Measurements from ENCODE around the gene RGL1. TPM values are rescaled to one million over a fixed set of nuclear protein-coding genes. Genes with fewer than 3 reads are reported as not detected.

The RGL1 gene
- total RNA-seq, 4 donors from 2014 or later: 31.5 to 51.5 (median 37.5) TPM

DNA sequence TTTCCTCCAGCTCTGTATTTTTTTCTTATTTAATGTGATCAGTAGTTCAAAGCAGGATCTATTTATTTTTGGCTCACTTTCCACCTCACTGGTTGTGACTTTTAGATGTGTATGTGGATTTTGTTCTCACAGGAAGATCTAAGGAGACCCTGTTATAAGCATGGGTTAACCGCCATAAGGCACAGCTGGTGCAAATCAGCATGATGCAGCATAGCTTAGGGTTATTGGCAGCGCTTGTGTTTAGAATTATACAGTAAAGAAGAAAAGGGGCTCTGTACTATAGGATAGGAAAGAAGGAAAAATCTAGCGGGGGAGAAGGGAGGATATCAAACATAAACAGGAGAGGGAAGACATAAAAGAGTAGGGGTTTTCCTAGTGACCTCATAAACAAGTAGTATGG, 26.9 kb upstream of the RGL1 start:
- TF ChIP-seq, protein P1, sequence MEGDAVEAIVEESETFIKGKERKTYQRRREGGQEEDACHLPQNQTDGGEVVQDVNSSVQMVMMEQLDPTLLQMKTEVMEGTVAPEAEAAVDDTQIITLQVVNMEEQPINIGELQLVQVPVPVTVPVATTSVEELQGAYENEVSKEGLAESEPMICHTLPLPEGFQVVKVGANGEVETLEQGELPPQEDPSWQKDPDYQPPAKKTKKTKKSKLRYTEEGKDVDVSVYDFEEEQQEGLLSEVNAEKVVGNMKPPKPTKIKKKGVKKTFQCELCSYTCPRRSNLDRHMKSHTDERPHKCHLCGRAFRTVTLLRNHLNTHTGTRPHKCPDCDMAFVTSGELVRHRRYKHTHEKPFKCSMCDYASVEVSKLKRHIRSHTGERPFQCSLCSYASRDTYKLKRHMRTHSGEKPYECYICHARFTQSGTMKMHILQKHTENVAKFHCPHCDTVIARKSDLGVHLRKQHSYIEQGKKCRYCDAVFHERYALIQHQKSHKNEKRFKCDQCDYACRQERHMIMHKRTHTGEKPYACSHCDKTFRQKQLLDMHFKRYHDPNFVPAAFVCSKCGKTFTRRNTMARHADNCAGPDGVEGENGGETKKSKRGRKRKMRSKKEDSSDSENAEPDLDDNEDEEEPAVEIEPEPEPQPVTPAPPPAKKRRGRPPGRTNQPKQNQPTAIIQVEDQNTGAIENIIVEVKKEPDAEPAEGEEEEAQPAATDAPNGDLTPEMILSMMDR (IDR thresholded peaks at IDR 0.05): no peak
- TF ChIP-seq POLR2AphosphoS5 (IDR thresholded peaks at IDR 0.05) (no peak), POLR2A (IDR thresholded peaks at IDR 0.05; ENCODE audit: low read depth) (no peak), EP300 (IDR thresholded peaks at IDR 0.05) (no peak)
- Histone ChIP-seq H3K36me3 (no peaks in the 10 kb centered on the region), H3K27me3 (no peaks in the 10 kb centered on the region), H3K4me3 (no peak overlapping the region), H3K27ac (replicated peaks in 1 of 4) (no peak overlapping the region), H3K4me1 (peaks cover 0 to 8% (median 6%) of the 10 kb centered on the region in 4 donors), H3K9me3 (no peaks in the 10 kb centered on the region)
- intact Hi-C loops (cut with DNase I): no loop called here
- 83% methylated on average over 3 of the region's 3 CpGs for WGBS
- no peak for DNase-seq (ENCODE audit: extremely low spot score)

DNA sequence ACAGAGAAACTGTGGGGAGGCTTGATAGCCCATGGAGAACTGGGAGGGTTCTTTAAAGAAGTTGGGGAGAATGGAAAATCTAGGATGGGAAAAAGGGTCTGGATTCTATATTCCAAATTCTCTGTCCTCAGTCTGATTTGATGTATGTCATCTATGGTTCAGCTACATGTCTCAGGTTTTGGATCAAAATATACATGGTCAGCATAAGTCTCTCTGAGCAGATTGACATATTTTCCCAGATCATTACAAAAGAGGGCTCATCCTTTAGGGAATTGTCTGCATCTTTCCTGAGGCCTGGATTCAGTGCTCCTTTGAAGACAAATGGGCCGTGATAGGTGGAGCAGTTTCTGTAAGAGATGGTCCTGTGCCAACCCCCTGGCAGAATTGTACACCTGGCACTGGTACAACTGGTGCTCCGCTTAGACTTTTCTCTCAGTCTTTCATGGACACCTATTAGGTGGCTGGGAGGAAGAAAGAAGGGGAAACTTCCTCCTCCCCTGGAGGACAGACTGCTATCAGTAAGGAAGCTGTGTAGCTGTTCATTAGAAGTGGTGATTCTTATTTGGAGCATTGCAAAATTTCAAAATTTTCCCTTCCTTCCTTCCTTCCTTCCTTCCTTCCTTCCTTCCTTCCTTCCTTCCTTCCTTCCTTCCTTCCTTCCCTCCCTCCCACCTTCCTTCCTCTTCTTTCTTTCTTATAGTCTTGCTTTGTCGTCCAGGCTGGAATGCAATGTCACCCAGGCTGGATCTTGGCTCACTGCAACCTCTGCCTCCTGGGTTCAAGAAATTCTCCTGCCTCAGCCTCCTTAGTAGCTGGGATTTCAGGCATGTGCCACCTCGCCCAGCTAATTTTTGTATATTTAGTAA, 26.1 kb upstream of the RGL1 start:
- H3K36me3 ChIP-seq: no peaks in the 10 kb centered on the region
- H3K9me3 ChIP-seq: no peaks in the 10 kb centered on the region
- H3K27me3 ChIP-seq: no peaks in the 10 kb centered on the region
- no peak for DNase-seq (ENCODE audit: extremely low spot score)
- intact Hi-C loops (cut with DNase I): no loop called here
- H3K27ac ChIP-seq (replicated peaks in 1 of 4): no peak overlapping the region
- TF ChIP-seq POLR2A (IDR thresholded peaks at IDR 0.05; ENCODE audit: low read depth) (no peak), EP300 (IDR thresholded peaks at IDR 0.05) (no peak), POLR2AphosphoS5 (IDR thresholded peaks at IDR 0.05) (no peak)
- TF ChIP-seq, protein P1 (IDR thresholded peaks at IDR 0.05): no peak
- peaks cover 6 to 14% (median 13%) of the 10 kb centered on the region in 4 donors for H3K4me1 ChIP-seq
- WGBS: 90% methylated on average over 4 of the region's 4 CpGs
- no peak overlapping the region for H3K4me3 ChIP-seq

- DNase-seq (ENCODE audit: extremely low spot score): no peak
- no peaks in the 10 kb centered on the region for H3K36me3 ChIP-seq
- no peak overlapping the region for H3K4me3 ChIP-seq
- no peaks in the 10 kb centered on the region for H3K9me3 ChIP-seq
- no peaks in the 10 kb centered on the region for H3K27me3 ChIP-seq
- H3K27ac ChIP-seq (replicated peaks in 1 of 4): no peak overlapping the region
- H3K4me1 ChIP-seq: peaks cover 17 to 25% (median 23%) of the 10 kb centered on the region in 4 donors
- 90% methylated on average over 2 of the region's 2 CpGs for WGBS
- intact Hi-C loops (cut with DNase I): no loop called here
- TF ChIP-seq POLR2AphosphoS5 (IDR thresholded peaks at IDR 0.05) (no peak), EP300 (IDR thresholded peaks at IDR 0.05) (no peak), POLR2A (IDR thresholded peaks at IDR 0.05; ENCODE audit: low read depth) (no peak)
- TF ChIP-seq, protein P1 (IDR thresholded peaks at IDR 0.05): no peak
Observed at GRCh38 chr1:183780159-183780558, 24.8 kb upstream of the RGL1 start.

- no peak for TF ChIP-seq POLR2AphosphoS5 (IDR thresholded peaks at IDR 0.05)
- TF ChIP-seq EP300 (IDR thresholded peaks at IDR 0.05): no peak
- TF ChIP-seq, protein P1 (IDR thresholded peaks at IDR 0.05): no peak
- no peak for TF ChIP-seq POLR2A (IDR thresholded peaks at IDR 0.05; ENCODE audit: low read depth)
- WGBS: 78% methylated on average over 2 of the region's 2 CpGs
Observed at GRCh38 chr1:183780757-183781156, 24.2 kb upstream of the RGL1 start.

More at GRCh38 chr1:183780757-183781156, 24.2 kb upstream of the RGL1 start:
- no peak for DNase-seq (ENCODE audit: extremely low spot score)
- no peak overlapping the region for H3K27ac ChIP-seq (replicated peaks in 1 of 4)
- intact Hi-C loops (cut with DNase I): no loop called here
- no peaks in the 10 kb centered on the region for H3K9me3 ChIP-seq
- no peaks in the 10 kb centered on the region for H3K27me3 ChIP-seq
- H3K4me1 ChIP-seq: peaks cover 17 to 25% (median 23%) of the 10 kb centered on the region in 4 donors
- H3K36me3 ChIP-seq: no peaks in the 10 kb centered on the region
- no peak overlapping the region for H3K4me3 ChIP-seq

All from esophagus muscularis mucosa (tissue), 4 donors.